Head of caudate nucleus (tissue), 42 donors: ENCODE measurements around the gene NRBP1.

Experiments used
- DNase-seq, 42 donors: peaks; one replicate each; pipeline versions ENCODE4 v3.0.0 to v3.0.0-alpha.2; 2020 to 2021; ENCODE audit warnings: mixed read lengths in 7 of 42
- intact Hi-C: fragments of 100-400 bp; cut with DNase I; formaldehyde crosslinking; loops from one replicate; pipeline ENCODE4 v1.15.0; 2022

Gene NRBP1

GRCh38 chr2:27461118-27461517, 32.7 kb downstream of the NRBP1 start:
- no peak for DNase-seq
- intact Hi-C loops: no loop called here

DNA sequence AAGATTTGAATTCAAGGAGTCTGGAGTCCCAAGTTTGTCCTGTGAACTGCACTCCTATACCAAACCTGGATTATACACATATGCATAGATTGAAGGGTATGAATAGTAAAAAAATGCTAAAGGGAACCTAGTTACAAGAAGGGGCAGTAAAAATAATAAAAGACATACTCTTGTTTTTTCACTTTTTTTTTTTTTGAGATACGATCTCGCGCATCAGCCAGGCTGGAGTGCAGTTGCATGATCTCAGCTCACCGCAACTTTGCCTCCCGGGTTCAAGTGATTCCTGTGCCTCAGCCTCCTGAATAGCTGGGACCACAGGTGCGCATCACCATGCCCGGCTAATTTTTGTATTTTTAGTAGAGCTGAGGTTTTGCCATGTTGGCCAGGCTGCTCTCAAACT, 36.0 kb downstream of the NRBP1 start:
- intact Hi-C loops: no loop called here
- DNase-seq: no peak

- intact Hi-C loops: no loop called here
Measured at GRCh38 chr2:27471961-27472360, 43.5 kb downstream of the NRBP1 start.

GRCh38 chr2:27485496-27485895, 57.1 kb downstream of the NRBP1 start:
- intact Hi-C loops: loop anchor here (5.0 kb wide), 1 partner anchor 58 kb away; the partner anchor contains the start of gene NRBP1
- DNase-seq: peak in 4 of 42 donors; percentile 5 to 32 (median 18)

More at GRCh38 chr2:27471961-27472360, 43.5 kb downstream of the NRBP1 start:
- DNase-seq: no peak

DNA sequence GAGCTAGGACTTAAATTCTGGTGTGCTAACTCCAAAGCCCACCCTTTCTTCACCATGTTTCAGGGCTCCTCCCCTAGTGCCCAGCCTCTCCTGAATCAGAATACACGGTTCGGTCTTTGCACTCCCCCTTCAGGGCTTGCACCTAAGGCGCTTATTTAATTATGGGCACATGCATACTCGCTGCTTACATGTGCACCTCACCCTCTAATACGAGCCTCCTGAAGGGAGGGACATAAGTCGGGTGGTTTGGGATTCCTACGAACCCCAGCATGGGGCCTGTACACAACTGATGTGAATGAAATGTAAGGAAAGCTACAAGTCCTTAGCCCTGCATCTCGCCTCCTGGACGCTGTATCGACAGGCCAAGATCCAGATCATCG, 60.7 kb downstream of the NRBP1 start:
- peak in 5 of 42 donors; percentile 4 to 29 (median 9) for DNase-seq
- intact Hi-C loops: loop anchor here (5.0 kb wide), 1 partner anchor 62 kb away; the partner anchor contains the start of gene NRBP1

DNA sequence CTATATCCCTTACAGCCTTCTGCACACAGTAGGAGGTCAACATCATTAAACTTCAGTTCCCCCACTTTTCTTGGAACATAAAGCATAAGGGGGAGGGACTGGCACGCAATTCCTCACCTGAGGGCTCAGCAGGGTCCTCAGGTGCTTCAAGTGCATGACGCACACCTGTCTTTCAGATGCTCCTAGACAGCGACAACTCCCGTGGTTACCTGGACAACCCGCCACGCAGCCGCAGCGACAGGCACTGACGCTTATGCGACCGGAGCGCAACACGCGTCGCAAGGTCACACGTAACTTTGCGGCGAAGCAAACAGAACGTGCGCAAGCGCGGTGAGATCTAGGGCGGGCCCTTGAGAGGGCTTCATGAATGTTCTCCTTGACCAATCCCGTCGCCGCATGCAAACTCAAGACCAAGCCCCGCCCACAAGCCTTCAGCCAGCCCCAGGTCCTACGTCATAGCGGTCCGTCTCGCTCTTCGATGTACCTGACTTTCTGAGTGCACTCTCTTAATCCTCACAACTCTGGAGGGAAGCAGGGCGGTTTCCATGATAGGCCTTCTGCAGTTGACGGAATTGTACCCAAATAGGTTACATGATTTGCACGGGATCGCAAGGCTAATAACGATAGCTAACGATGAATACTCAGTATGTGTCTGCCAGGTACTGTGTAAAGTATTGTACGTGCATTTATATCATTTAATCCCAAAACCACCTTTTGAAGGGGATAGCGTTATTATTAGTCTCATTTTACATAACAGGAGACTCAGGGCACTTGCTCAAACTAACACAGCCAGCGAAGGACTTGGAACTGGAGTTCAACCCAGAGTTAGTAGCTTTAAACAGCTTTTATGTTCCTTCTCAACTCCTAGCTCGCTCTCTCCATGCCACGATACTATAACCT, 61.3 kb downstream of the NRBP1 start, which contains the start of gene IFT172:
Gene IFT172 (minus strand): TSS at position 246 of the 900 bp plus-strand sequence. CDS start 90 bp downstream, at position 156.
- peak; percentile 97 to 99 (median 99) for DNase-seq
- intact Hi-C loops: loop anchor here (5.0 kb wide), 1 partner anchor 62 kb away; the partner anchor contains the start of gene NRBP1
